UCSD-AML1 (cell line): ENCODE data around the gene ATP6V1E1.

Experiments used
- DNase-seq: peaks from one replicate; lab custom pipeline; 2025; ENCODE audit not compliant: unreplicated experiment; lab: John Stamatoyannopoulos, UW

The ATP6V1E1 gene

DNA sequence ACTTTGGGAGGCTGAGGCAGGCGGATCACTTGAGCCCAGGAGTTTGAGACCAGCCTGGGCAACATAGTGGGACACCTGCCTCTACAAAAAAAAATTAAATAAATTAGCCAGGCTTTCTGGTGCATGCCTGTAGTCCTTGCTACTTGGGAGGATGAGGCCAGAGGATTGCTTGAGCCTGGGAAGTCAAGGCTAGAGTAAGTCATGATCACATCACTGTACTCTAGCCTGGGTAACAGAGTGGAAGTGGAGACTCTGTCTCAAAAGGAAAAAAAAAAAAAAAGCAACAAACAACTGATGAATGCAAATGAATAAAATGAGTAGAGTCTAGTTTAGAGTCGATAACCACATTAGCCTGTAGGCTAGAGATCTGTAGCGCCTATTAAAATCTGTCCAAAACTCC lies 6.1 kb upstream of the ATP6V1E1 start:
- no peak for DNase-seq

DNA sequence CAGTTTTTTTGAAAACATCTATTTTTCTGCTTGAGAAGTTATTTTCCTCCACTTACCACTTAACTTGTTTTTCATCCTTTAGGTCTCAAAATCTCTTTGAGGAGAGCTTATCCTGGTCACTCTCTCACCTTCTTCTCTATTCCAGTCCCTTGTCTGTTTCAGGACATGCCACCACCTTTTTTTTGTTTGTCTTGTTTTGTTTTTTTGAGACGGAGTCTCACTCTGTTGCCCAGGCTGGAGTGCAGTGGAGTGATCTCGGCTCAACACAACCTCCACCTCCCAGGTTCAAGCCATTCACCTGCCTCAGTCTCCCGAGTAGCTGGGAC lies 5.4 kb upstream of the ATP6V1E1 start:
- no peak for DNase-seq

DNA sequence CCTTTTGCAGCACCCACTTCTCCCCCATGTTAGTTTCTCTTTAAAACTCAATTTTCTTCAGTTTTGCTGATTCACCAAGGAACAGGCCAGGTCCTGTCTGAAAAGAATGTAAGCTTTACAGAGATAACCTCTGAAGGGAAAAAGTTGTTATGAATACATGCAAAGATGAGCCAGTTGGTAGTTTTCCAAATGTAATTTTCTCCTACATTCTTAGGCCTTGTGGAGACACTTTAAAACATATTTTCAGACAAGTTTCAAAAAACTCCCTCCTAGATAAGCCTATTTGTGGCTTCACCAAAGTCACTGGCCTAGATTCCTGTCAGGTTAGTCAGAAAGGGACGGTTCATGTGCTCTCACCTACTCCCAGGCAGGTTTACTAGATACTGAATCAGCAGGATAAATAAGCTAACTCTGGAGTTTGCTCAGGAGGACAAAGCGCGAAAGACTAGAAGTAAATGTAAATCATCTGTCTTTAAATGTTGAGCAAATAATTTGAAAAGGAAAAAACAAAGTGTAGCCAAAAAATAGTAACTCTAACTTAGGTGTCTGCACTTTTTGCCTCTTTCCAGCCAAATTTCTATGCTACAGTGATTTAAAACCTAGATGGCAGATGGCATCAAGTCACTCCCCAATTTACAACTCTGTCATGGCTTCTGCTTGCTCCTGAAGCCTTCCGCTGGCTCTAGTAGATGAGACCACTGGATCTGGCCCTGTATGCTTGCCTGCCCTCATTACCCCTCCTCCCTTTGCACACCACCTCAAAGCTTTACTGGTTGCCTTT lies 4.9 kb upstream of the ATP6V1E1 start:
- DNase-seq, result no peak

DNA sequence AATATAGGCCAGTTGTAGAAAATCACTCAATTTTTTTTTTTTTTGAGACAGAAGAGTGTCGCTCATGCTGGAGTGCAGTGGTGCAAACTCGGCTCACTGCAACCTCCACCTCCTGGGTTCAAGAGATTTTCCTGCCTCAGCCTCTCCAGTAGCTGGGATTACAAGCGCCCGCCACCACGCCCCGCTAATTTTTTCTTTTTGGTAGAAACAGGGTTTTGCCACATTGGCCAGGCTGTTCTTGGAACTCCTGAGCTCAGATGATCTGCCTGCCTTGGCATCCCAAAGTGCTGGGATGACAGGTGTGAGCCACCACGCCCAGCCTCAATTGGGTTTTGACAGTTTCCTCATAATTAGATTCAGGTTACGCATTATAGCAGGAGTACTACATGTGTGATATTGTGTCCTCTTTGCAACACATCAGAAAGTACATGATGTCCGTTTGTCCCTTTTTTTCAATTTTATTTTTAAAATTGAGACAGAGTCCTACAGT lies 2.6 kb upstream of the ATP6V1E1 start:
- no peak for DNase-seq

DNA sequence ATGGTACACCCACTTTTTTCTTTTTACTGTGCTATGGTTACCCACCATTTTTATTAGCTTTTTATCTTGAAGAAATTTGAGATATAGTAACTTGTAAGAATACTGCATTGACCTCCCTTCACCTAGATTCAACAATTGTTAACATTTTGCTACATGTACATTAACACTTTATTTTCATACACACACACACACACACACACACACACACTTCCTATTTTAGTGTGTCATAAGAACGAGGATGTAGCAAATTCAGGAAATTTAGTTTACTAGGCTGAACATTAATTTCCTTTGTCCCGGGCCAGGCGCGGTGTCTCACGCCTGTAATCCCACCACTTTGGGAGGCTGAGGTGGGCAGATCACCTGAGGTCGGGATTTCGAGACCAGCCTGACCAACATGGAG lies 1.1 kb upstream of the ATP6V1E1 start:
- no peak for DNase-seq

DNA sequence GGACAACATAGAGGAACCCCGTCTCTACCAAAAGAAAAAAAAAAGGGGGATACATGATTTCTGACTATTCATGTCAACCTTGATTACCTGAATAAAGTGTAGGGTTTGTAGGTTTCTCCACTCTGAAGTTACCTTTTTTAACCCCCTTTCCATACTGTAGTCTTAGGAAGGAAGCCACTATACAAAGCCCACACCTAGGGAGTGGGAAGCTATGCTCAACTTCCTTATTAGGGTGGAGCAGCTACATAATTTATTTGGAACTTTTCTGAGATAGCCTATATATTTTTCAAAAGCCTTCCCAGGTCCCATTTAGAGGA lies 582 bp upstream of the ATP6V1E1 start:
- DNase-seq, result no peak

DNA sequence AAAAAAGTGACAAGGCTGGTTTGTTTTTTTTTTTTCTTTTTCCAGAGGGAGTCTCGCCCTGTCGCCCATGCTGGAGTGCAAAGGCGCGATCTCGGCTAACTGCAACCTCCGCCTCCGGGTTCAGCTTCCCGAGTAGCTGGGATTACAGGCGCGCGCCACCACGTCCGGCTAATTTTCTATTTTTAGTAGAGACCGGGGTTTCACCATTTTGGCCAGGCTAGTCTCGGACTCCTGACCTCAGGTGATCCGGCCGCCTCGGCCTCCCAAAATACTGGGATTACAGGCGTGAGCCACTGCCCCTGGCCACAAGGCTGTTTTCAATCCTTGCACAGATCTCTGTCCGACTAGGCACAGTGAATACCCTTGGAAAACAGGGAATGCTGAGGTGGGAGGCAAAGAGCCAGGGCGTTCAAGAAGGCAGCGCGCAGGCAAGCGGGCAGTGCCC lies 566 bp downstream of the ATP6V1E1 start:
- no peak for DNase-seq

DNA sequence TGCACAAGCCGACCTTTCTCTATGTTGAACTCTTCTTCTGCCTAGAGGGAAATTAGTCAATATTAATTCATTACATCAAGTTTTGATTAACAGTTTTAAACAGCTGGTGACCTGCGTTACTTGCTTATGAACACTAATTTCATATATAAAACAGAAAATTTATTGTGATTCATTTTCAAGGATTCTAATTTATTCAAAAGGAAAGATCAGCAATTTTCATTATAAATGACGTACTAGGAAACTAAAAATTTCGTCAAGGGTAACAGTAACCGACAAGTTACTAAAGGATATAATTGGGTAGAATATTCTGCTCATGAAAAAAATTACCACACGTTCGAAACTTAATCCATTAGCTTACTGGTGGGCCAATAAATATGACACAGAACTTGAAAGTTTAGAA lies 15.3 kb downstream of the ATP6V1E1 start:
- DNase-seq, result no peak

DNA sequence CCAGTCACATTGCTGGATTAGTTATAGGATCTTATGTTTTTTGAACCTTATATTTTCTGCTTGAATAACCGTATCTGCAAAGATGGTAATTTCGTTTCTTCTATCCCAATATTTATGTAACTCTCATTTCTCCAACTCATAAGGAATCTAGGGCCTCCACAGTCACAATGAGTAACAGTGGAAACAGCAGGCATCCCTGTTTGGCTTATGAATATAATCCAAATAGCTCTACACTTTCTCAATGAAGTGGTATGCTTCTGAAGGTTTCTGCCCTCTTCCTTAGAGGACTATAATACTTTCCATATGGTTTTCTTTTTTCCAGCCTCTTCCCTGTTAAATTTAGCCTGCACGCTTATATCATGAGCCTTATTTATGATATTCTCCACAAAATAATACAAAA lies 16.5 kb downstream of the ATP6V1E1 start:
- no peak for DNase-seq

DNA sequence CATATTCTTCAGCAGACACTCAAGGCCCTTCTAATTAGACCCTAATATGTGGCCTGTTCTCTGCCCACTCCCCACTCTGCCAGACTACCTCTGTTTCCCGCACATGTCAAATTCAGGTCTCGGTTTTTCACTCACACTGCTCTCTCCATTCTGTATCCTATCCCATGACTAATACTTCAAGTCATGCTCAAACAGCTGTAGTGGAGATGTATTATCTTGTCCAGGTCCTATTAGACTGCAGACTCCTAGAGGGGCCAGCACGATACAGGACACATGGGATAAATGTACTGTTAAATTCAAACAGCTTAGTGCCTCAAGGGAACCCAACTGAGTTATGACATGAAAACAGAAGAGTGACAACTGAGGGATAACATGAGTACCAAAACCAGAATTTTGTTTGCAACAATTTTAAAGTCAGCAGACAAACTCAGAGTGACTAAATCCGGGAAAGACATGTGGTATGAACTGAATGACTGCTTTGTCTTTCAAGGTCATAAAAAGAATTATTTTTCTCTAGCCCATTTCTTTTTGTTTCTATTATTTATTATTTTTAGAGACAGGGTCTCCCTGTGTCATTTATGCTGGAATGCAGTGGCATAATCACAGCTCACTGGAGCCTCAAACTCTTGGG lies 20.5 kb downstream of the ATP6V1E1 start:
- DNase-seq, result no peak

DNA sequence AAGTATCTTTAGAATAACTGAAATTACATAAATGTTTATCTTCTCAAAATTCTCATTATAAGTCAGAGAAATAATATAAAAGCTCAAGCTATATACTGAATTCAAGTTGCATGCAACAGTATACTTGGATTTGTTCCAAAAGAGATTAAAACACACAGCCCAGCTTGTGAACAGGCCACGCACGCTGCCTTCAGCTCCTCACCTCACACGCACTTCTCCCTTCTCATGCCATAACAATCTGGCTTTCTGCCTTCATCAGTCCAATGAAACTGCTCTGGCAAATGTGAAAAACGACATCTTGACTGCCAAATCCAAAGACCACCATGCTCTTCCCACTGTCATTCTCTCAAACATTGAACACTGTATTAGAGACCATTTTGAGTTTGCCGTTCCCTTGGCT lies 22.1 kb downstream of the ATP6V1E1 start:
- no peak for DNase-seq

DNA sequence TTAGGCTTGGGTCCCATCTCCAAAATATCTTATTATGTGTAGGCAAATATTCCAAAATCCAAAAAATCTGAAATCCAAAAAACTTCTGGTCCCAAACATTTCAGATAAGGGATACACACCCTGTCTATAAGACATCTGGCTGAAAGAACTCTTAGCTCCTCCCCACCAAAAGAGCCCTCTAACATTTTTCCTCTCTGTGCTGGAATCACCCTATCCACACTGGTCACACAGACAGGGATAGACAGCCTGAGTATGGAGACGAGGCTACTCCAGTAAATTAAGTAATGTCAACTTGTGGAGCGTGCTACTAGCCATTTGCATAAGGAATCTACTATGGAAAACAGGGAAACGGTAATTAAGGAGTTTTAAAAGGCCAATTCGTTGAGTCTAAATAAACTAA lies 24.9 kb downstream of the ATP6V1E1 start:
- DNase-seq, result no peak

DNA sequence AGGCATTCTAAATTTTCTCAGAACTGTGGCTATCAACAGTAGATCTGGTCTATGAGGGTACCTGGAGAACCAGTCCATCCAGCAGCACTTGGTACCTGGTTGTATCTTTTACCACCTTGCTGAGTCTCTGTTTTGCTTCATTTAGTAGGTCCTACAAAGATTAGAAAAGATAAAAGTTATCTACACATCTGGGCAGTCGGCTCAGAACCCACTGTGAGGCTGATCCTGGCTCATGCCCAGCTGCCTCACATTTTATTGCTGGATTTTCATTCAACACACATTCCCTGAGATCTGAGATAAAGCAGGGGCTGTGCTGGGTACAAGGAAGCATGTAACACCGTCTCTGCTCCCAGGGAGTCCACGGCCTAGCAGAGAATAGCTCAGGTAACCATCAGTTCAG lies 27.5 kb downstream of the ATP6V1E1 start:
- no peak for DNase-seq

DNA sequence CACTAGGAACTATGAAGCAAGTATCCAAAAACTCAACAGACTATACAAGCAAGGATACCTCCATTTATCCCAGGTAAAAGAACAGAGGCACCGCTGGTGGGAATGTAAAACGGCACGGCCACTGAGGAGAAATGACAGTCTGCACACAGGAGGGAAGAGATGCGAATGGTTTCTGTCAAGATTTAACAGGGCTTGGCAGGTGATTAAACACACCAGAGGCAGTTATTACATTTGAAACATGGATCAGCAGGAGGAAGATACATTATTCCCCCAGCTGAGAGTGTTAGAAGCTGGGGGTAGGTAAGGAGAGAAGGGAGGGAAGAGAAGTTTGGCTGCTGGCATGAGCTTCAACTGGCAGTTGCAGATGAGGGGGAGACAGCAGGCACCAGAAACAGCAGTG lies 30.2 kb downstream of the ATP6V1E1 start:
- no peak for DNase-seq

DNA sequence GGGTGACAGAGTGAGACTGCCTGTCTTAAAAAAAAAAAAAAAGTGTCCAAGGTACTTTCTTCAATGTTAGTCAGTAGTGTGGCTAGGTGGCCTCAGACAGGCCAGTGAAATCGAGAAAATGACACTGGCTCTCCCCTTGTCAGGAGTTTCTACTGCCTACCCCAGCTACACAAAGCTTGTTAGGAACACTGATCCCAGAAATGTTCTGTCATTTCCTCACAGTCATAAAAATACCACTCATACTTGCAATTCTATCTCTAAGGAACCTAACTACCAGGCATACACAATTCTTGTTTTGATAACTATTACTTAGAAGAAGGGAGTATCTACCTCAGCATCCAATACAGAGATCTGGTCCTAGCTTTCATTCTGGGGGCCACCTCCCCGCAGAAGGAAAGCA lies 31.3 kb downstream of the ATP6V1E1 start:
- no peak for DNase-seq

DNA sequence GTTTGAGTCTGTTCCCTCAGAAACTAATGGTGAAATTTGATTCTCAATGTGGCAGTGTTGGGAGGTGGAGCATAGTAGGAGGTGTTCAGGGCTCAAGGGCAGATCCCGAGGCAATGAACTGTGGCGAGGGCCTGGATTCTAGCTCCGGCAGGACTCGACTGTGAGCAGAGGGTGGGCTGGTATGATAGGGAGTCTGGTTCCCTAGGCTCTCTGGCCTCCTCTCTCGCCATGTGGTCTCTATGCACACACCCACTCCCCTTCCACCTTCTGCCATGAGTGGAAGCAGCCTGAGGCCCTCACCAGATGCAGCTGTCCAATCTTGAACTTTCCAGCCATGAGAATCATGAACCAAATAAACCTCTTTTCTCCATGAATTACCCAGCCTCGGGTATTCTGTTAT lies 32.3 kb downstream of the ATP6V1E1 start:
- no peak for DNase-seq

DNA sequence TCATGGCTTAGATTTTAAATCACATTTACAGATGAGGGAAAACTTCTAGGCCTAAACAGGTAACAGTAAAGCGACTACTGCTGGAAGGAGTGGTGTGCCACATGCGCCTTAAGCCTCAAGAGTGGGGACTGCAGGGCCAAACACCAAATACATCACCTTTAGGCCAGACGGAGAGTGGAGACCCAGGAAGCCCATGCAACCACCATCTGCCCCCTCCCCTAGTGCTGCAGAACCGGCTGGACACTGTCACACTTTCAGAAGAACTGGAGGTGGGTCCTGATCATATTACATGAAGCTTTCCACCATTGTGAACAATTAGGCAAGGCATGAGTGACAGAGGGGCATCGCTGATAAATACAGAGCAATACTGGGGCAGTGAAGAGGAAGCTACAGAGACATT lies 36.3 kb downstream of the ATP6V1E1 start:
- no peak for DNase-seq

DNA sequence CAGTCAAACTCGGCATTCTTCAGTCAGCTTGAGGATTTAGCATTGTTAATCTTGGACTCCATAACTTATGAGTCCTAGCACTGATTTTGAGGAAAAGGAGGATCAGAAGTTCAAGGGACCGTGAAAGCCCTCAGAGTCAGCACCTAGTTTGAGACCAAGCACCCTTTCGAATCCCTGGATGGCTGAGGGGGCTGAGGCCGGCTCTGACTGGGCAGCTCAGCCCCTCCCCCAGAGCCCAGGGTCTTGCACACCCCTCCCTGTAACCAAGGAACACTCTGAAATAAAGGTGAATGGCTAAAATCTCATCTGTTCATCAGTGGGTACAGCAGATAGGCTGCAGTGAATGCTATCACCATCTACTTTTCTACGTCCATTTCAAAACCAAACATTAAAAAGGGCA lies 38.0 kb downstream of the ATP6V1E1 start:
- no peak for DNase-seq

DNA sequence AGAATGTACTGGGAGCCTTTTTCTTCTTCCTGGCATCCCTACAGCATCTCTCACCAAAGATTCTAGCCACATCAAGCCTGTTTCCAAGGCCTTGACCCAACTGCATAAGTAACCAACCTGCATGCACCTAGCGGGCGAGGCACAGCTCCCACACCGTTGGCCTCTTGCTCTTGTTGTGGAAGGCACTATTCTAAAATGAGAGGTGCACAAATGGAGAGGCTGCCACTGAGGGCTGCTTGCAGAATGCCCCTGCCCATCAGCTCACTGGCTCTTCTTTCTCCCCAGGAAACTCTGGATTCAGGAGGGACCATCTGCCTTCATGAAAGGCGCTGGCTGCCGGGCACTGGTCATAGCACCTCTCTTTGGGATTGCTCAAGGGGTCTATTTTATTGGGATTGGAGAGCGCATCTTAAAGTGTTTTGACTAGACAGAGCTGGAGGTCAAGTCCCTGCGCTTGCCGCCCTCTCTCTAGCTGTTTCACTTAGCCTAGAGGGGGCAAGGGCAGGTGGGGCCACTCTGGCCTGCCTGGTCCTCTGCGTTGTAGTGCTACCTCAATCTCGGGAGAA lies 38.7 kb downstream of the ATP6V1E1 start:
- DNase-seq, result no peak

DNA sequence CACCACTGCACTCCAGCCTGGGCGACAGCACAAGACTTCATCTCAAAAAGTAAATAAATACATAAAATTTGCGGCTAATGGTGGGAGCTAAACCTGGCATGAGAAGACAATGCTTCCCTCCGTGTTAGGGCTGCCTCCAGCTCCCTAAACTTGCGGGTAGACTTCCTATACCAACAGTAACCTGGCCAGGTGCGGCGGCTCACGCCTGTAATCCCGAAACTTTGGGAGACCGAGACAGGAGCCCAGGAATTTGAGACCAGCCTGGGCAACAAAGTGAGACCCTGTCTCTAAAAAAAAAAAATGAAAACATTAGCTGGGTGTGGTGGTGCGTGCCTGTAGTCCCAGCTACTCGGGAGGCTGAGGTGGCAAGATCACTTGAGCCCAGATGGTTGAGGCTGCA lies 39.9 kb downstream of the ATP6V1E1 start:
- DNase-seq, result no peak

DNA sequence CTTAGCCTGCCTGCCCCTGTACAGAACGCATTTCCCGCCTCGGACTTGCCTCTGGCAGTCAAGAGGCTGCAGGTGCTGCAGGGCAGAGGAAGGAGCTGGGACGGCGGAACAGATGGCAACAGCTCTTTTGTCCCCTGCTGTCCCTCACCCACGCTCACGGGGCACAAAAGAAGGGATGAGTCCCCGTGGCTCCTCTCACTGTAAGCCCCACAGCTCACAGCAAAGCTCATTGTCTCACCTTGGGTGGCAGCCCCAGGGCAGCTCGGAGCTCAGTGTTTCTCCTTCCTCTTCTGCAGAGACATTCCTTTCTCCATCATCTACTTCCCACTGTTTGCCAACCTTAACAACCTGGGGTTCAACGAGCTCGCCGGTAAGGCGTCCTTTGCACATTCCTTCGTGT lies 40.9 kb downstream of the ATP6V1E1 start:
- no peak for DNase-seq

DNA sequence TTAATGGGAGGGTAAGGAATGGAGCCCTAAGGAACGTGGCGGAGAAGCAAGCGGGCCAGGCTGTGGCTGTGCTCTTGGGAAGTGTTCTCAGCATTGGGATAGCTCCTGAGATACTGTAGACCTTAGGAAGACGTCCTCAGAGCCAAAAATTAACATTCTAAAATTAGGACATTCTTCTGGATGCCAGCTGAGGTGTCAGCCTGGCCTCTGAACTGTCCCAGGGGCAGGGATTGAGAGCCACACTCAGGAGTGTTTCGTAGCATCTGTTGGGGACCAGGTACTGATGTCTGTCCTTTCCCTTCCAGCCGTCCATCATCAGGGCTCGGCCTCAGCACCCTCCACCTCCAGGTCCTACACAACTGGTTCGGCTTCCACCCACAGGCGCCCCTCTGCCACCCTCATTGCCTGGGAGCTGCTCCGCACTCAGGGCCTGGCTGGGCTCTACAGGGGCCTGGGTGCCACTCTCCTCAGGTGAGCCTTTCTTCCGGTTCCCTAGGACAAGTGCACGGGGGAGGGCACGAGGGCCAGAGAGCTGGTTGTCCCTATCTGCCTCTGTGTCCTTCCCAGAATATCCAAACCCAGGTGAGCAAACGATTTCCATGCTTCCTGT lies 41.6 kb downstream of the ATP6V1E1 start:
- no peak for DNase-seq
